LNCaP clone FGC (cell line): ENCODE results near the gene FSCN2.
"Not testable (repeated sequence)": the region's sequence is repeated elsewhere in the genome, so short reads cannot be mapped to it uniquely, and the experiment has no call there.

Source experiments
- DNase-seq: peaks from one replicate; pipeline ENCODE4 v3.0.0-alpha.2; 2011; ENCODE audit warnings: low read depth
- H3K4me3 ChIP-seq: 2 replicates; pipeline ENCODE4 v1.5.1; 2011; ENCODE audit warnings: mild to moderate bottlenecking, low read depth, low read length, control low read depth
- TF ChIP-seq, protein P1 (sequence below): IDR thresholded peaks from 2 replicates; pipeline ENCODE4 v1.5.1; 2012; ENCODE audit warnings: mild to moderate bottlenecking; ENCODE audit not compliant: control insufficient read depth, insufficient read depth; ENCODE audit errors: extremely low read depth

Gene FSCN2

DNA sequence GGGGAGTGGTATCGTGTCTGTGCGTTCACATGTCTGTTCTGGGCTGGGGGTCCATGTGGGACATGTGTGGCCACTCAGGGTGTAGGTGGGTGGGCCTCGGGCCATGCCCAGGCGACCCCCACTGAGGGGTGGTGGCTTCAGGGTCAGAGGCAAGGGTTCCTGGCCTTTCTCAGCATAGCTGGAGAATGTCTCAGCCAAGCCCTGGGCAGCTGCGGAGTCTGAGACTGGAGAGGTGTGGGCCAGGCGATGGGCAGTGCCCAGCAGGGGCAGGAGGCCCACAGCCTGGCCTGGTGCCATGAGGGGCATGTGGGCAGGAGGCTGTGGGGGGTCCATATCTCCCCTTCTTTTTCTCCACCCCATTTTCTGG is 1.2 kb downstream of the FSCN2 start:
- H3K4me3 ChIP-seq, result no peak overlapping the region
- no peak for DNase-seq

DNA sequence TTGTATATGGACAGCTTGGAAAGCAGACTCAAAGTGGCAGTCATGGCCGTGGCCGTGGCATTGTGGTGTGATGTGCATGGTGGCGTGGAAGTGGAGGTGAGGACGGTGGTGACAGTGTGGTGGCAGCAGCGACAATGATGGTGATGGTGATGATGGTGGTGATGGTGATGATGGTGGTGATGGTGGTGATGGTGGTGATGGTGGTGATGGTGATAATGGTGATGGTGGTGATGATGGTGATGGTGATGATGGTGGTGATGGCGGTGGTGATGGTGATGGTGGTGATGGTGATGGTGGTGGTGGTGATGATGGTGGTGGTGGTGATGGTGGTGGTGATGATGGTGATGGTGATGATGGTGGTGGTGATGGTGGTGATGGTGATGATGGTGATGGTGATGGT is 2.8 kb downstream of the FSCN2 start:
- not testable (repeated sequence) for DNase-seq

More for the DNA sequence above, 1.2 kb downstream of the FSCN2 start:
- TF ChIP-seq, protein P1, sequence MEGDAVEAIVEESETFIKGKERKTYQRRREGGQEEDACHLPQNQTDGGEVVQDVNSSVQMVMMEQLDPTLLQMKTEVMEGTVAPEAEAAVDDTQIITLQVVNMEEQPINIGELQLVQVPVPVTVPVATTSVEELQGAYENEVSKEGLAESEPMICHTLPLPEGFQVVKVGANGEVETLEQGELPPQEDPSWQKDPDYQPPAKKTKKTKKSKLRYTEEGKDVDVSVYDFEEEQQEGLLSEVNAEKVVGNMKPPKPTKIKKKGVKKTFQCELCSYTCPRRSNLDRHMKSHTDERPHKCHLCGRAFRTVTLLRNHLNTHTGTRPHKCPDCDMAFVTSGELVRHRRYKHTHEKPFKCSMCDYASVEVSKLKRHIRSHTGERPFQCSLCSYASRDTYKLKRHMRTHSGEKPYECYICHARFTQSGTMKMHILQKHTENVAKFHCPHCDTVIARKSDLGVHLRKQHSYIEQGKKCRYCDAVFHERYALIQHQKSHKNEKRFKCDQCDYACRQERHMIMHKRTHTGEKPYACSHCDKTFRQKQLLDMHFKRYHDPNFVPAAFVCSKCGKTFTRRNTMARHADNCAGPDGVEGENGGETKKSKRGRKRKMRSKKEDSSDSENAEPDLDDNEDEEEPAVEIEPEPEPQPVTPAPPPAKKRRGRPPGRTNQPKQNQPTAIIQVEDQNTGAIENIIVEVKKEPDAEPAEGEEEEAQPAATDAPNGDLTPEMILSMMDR, result no peak

GRCh38 chr17:81531998-81532404 is 3.8 kb downstream of the FSCN2 start:
- DNase-seq, H3K4me3 ChIP-seq: not testable (repeated sequence)

More for the DNA sequence above, 2.8 kb downstream of the FSCN2 start:
- not testable (repeated sequence) for H3K4me3 ChIP-seq

DNA sequence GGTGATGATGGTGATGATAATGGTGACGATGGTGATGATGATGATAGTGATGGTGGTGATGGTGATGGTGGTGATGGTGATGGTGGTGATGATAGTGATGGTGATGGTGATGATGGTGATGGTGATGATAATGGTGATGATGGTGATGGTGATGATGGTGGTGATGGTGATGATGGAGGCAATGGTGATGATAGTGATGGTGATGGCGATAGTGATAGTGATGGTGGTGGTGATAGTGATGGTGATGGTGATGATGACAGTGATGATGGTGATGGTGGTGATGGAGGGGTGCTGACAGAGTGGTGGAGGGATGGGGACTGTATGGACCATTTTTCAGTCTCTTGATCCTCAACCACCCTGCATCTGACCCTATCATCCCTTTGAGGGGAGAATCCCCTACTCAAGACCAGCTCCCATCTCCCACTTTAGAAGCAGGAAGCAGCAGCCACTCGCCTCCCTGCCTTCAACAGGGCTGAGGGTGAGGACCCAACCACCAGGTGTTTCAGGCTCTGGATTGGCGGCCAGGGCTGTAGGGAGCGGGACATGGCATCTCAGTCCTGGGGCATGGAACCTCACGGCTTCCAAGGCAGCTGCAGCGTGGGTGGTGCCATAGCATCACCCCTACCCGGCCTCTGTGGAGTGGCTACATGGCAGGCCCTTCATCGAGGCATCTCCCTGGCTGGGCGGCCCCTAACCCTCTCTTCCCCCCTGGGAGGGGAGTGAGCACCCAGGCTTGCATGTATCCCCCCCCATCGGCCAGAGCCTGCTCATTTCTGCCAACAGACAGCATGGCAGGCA is 4.5 kb downstream of the FSCN2 start:
- TF ChIP-seq, protein P1, result no peak
- no peak overlapping the region for H3K4me3 ChIP-seq
- no peak for DNase-seq

DNA sequence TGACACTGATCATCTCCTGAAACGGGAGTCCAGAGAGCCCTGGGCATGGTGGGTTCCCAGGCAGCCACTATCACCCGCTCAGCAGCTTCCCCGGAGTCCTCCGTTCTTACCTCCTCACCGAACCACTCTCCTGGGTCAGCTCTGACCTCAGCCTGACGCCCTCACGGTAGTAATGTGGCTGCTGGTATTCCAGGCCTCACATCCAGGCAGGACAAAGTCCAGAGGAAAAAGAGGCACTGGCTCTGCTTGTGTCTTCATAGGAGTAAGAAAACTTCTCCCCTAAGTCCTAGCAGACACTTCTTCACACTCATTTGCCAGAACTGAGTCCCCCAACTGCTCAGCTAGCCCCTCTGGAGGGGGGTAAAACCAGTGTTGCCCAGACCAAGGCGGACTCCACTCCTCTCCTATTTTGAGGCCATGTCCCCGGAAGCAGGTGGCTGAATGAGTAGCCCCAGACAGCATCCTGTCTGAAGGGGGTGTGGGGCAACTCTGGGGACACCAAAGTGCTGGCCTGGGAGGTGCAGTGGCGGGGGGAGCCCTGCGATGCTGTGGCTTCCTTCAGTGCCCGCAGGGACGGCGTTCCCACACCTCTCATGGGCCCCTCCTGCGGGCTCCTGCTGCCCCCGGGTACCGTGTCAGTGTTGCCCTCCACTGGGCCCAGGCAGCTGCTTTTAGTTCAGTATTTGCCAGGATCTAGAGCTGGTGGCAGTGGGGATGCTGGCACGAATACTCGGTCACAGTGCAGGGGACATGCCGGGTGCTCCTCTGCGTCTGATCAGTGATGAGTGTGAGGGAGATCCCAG is 5.4 kb downstream of the FSCN2 start:
- H3K4me3 ChIP-seq, result no peak overlapping the region
- no peak for DNase-seq
- TF ChIP-seq, protein P1, result no peak

- DNase-seq, result no peak
- TF ChIP-seq, protein P1, result no peak
- no peak overlapping the region for H3K4me3 ChIP-seq
These were observed 6.2 kb downstream of the FSCN2 start for GRCh38 chr17:81534157-81535006.

- no peak overlapping the region for H3K4me3 ChIP-seq
- TF ChIP-seq, protein P1, result no peak
- DNase-seq, result no peak
These were observed 6.8 kb downstream of the FSCN2 start for GRCh38 chr17:81535007-81535328.
